RWPE1 (cell line): Measurements from ENCODE around the gene KLF13.

Experiments
- CTCF ChIA-PET: fragments of 350-600 bp; sonication (Branson Sonifier 250); formaldehyde crosslinking; extraction: SDS; loops from one replicate; lab custom pipeline; 2021; lab: Yijun Ruan, JAX
- POLR2A ChIA-PET: fragments of 400-600 bp; formaldehyde crosslinking; extraction: SDS; loops from one replicate; lab custom pipeline; 2020; ENCODE audit warnings: antibody characterized with exemption; ENCODE audit not compliant: low non-redundant PET; lab: Yijun Ruan, JAX
- DNase-seq: peaks from one replicate; pipeline ENCODE4 v3.0.0; 2012; ENCODE audit warnings: low spot score
- H3K27ac ChIP-seq: fragments of 450-650 bp; 2 replicates; pipeline ENCODE4 v1.5.1; 2017
- CTCF ChIP-seq: fragments of 450-650 bp; conservative IDR thresholded peaks from 2 replicates; pipeline ENCODE4 v1.5.1; 2017; ENCODE audit warnings: low read depth, mild to moderate bottlenecking

Gene KLF13

GRCh38 chr15:31342381-31342780 is 15.7 kb downstream of the KLF13 start:
- no peak for DNase-seq
- peak overlapping the region; percentile 95 for H3K27ac ChIP-seq
- ChIA-PET CTCF (interaction anchor here (1.0 kb wide), 1 partner anchor 23 kb away, joined by 3 read pairs; no protein-coding TSS in a partner anchor), POLR2A (no interaction called here)
- TF ChIP-seq CTCF, result no peak

- peak overlapping the region; percentile 95 for H3K27ac ChIP-seq
- CTCF ChIA-PET, result interaction anchor here (1.0 kb wide), 1 partner anchor 22 kb away, joined by 3 read pairs; no protein-coding TSS in a partner anchor
Measured at GRCh38 chr15:31342781-31343626, 16.4 kb downstream of the KLF13 start.

GRCh38 chr15:31343831-31344230 is 17.2 kb downstream of the KLF13 start:
- DNase-seq, result no peak
- CTCF ChIA-PET, result interaction anchor here (0.6 to 1.0 kb wide), 3 partner anchors 22 to 143 kb away, joined by 3 to 4 read pairs (median 3); no protein-coding TSS in a partner anchor
- H3K27ac ChIP-seq, result peak overlapping the region; percentile 95
- TF ChIP-seq CTCF, result no peak
- POLR2A ChIA-PET, result no interaction called here

More at GRCh38 chr15:31342781-31343626, 16.4 kb downstream of the KLF13 start:
- no peak for DNase-seq
- POLR2A ChIA-PET, result no interaction called here
- TF ChIP-seq CTCF, result no peak

GRCh38 chr15:31344266-31344665 is 17.6 kb downstream of the KLF13 start:
- ChIA-PET POLR2A (no interaction called here), CTCF (interaction anchor here (0.6 to 1.0 kb wide), 4 partner anchors 21 to 450 kb away, joined by 3 to 4 read pairs (median 3); no protein-coding TSS in a partner anchor)
- peak overlapping the region; percentile 95 for H3K27ac ChIP-seq
- no peak for TF ChIP-seq CTCF
- no peak for DNase-seq

- peak overlapping the region; percentile 95 for H3K27ac ChIP-seq
- ChIA-PET CTCF (interaction anchor here (0.6 kb wide), 1 partner anchor 450 kb away, joined by 3 read pairs; no protein-coding TSS in a partner anchor), POLR2A (no interaction called here)
- DNase-seq, result no peak
- no peak for TF ChIP-seq CTCF
Measured at GRCh38 chr15:31344823-31345605, 18.4 kb downstream of the KLF13 start.
